GM03348 (cell line): ENCODE data around the gene MFSD6.

Source experiments
- DNase-seq: peaks from one replicate; pipeline ENCODE4 v3.0.0; 2012; ENCODE audit warnings: low spot score

Gene MFSD6

DNA sequence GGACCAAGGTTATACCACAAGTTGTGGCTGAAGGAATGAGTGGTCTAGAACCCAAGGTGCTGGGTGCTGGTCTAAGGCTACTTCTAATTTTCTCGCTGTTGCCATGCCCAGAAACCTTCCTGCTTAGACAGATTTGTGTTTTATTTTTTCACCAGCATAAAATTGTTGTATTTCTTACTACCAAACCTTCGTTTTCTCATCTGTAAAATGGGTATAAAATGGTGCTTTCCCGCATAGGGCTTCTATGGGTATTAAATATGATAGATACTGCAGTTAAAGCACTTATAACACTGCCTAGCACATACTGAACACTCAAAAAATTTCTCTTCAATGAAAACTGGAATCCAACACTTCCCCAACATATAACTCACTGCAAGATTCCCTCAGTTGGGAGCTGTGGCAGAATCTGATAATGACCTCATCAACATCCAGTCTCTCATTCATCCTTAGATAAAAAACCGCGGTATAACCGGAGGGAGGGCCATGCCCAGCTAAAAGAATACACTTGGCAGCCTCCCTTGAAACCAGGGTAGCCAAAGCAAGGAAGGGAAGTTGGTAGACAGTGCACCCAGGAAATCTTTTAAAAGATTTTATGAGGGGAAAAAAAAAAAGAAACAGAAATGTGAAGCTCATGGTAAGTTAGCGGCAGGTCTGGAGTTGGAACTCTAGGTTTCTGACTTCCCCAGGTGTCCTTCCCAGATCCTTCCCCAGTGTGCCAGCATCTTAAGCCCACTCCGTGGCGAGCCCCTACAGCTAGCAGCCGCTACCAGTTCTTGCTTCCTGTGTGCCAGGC, 125.2 kb downstream of the MFSD6 start:
- no peak for DNase-seq

DNA sequence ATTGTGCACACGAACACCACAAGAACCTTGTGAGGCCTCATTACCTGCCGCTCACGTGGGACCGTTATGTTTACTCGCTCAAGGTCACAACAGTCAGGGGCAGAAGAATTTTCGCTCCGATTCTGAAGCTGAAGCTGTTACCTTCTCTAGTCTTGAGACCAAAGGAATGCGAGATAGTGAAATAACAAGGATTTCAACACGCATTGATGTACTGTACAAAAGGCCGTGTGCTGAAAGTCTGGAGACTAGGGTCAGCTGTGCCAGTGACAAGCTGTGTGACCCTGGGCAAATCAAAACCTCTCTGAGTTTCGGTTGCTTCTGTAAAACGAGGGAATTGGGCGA, 125.8 kb downstream of the MFSD6 start:
- DNase-seq, result no peak

DNA sequence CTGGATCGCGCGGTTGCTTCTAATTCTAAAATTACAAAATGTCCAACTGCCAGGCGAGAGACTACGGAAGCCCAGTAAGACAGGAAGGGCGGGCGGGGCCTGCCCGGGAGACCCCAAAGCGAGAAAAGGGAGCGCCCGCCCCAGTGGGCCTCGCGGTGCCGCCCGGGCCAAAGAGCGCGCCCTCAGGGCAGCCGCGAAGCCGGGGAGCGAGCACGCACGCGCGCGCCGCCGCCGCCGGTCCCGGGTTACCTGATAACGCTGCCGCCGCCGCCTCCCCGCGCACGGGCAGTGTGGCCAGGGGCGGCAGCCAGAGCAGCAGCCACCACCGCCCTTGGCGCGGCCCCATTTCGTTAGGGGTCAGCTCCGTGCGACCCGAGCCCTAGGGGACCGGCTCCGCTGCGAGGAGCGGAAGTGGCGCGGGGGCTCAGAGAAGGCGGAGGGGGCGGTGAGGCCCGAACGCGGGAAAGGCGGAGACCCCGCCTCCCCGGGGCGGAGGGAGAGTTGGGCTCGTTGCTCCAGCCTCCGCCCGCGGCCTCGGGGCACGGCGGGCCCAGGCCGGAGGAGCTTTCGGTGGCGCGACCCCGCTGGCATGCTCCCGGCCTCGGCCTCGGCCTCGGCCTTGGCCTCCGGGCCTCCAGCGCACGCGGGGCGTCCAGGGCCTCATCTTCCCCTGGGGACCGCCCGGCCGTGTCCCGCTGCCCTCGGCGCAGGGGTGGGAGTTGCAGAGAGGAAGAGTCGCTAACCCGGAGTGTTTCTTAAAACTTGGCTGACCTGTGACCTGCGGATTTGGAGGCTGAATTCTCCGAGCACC, 126.4 kb downstream of the MFSD6 start, which contains the start of gene NEMP2:
Gene NEMP2, minus strand, starts transcription at position 413 of the 811 bp plus-strand sequence. Its CDS starts 67 bp downstream, at position 346.
- peak; percentile 86 for DNase-seq

DNA sequence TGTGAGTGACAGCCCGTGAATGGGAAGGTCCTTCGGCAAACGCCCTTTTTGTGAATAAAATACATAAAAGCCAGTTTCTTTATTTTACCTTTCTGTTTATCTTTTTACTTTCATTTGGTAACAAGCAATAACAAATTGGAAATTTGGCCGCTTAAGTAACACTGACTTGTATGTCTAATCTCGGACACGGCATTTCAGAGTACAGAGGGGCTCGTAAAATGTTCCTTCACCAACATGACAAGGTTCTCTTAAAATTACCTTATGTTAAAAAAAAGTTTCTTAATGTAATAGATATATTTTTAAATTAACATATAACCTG, 126.9 kb downstream of the MFSD6 start:
- DNase-seq, result no peak

DNA sequence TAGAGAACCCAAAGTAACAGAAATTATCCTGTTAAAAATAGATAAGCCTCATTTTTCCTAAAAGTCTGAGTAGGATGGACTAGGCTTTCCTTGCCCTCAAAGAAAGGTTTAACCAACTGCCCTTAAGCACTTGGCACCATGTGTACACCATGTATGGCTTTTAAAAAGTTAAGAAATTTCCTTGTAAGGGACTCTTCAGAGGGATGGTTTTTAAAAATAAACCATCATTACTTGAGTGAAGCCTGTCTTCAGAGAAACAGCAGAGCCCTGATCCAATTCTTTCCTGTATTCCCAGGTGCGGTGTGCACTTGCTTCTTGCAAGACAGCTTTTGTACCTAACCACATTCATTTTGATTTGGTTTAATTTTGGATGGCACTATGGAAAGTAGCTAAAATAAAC, 127.4 kb downstream of the MFSD6 start:
- DNase-seq, result no peak

DNA sequence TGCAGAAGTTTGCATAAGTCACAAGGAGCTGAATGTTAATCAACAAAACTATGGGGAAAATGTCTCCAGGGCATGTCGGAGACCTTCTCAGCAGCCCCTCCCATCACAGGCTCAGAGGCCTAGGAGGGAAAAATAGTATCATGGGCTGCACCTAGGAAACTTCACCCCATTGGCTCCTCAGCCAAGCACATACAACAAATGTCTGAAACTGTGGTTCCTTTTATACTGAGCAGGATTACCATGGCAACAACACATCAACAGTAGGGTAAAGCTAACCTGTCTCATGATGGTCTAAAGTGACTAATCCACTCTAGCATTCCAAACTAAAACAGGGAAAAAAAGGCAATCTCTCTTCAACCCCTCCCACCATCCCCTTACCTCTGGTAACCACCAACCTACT, 129.6 kb downstream of the MFSD6 start:
- DNase-seq, result no peak

DNA sequence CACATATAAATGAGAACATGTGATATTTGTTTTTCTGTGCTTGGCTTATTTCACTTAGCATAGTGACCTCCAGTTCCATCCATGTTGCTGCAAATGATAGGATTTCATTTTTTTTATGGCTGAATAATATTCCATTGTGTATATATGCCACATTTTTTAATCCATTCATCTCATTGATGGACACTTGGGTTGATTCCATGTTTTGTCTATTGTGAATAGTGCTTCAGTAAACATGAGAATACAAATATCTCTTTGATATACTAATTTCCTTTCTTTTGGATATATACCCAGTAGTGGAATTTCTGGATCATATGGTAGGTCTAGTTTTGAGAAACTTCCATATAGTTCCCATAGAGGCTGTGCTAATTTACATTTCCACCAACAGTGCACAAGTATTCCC, 130.0 kb downstream of the MFSD6 start:
- no peak for DNase-seq

DNA sequence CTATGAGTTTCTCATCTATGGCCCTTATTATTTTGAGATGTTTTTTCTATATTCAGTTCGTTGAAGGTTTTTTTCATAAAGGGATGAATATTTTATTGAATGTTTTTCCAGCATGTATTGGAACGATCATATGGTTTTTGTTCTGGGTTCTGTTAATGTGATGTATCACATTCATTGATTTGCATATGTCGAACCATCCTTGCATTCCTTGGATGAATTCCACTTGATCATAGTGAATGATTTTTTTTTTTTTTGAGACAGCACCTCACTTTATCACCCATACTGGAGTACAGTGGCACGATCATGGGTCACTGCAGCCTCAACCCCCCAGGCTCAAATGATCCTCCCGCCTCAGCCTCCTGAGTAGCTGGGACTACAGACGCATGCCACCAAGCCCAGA, 131.9 kb downstream of the MFSD6 start:
- no peak for DNase-seq

DNA sequence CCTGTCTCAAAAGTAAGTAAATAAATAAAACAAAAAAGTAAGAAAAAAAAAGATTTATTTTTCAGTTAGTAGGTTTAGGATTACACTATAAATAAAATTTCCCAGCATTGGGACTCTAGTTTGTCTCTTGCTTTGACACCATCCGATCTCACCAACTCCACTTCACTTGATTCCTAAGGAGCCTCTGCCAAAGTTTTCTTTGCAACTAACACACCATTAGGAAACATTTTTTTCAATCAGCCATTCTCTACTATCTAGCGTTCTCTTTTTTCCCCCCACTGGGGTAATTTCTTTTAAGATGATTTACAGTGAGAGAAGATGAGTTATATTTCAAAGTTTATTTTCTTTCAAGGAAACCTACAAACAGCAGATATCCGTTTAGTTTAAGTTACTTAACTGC, 136.9 kb downstream of the MFSD6 start:
- DNase-seq, result no peak

DNA sequence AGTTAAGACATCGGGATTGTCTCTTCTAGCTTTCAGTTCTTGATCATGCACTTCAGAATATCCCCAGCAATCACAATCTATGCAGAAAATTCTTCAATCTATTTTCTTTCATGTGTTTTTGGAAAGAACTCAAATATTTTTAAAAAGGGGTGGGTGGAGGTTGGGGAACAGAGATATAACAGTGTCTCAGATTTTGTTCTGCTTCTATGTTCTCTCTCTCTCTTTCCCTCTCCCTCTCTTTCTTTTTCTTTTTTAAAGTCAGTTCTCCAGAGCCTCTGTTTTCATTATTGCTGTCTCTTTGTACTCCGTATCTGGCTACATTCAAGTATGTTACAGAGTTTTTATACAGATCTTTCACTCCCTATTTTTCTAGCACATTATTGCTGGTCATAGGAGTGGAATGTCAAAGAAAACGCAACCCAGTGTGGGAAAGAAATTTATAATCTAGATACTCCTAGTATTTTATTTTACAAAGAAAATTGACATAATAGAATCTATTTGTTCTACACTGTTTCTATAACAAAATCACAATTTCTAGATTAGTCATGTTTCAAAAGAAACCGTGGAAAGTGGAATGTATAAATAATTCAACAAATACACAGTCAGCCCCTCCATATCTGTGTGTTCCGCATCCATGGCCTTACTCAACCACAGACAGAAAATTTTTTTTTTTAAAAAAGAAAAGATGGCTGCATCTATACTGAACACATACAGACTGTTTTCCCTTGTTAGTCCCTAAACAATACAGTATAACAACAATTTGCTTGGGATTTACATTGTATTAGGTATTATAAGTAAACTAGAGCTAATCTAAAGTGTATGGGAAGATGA, 137.6 kb downstream of the MFSD6 start:
- DNase-seq, result no peak

DNA sequence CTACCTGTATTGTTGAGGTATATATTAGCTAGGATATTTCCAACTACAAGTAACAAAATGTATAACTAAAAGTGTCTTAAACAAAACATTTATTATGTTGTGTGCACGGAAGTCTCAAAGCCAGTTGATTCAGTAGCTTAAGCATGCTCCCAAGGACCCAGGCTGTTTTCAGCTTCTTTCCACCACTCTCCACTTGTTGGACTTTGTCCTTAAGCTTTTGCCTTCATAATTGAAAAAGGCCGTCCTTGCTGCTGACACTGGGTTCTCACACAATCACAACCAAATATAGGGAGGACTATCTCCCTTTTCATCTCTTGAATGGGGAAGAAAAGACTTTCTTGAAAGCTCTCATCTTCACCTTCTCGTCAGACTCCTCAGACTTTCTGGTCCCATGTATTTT, 138.6 kb downstream of the MFSD6 start:
- no peak for DNase-seq

DNA sequence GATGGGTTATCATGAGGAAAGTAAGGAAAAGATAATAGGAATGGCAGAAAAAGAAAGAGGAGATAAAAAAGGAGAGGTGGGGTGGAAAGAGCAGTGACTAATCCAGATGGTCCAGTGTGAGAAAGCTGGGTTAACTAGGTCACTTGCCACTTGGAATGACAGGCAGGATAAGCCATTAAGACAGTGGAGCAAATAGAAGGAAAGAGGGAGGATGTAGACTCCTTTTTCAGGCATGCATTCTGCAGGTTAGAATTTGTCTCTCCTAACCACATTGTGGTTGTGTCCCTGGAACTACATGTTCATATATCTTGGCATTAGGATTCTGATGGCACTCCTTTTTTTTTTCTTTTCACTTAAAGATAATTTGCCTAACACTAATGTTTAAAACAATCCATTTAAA, 139.7 kb downstream of the MFSD6 start:
- no peak for DNase-seq

DNA sequence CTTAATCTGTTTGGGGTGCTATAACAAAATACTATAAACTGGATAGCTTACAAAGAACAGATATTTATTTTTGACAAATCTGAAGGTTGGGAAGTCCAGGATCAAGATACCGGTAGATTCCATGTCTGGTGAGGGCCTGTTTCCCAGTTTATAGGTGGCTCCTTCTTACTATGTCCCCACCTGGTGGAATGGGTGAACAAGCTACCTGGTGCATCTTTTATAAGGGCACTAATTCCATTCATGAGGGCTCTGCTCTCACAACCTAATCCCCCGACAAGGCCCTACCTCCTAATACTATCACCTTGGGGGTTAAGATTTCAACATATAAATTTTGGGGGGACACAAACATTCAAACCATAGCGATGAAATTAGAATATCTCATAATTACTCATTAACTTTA, 142.0 kb downstream of the MFSD6 start:
- DNase-seq, result no peak
